HEK293 (cell line): ENCODE measurements around the gene CEACAM6.

ENCODE experiments used
- CTCF ChIA-PET: fragments of 350-600 bp; formaldehyde crosslinking; extraction: SDS; loops from one replicate; lab custom pipeline; 2021; ENCODE audit warnings: antibody characterized with exemption; lab: Yijun Ruan, JAX
- POLR2A ChIA-PET: fragments of 300-600 bp; formaldehyde crosslinking; extraction: SDS; loops from one replicate; lab custom pipeline; 2020; ENCODE audit warnings: antibody characterized with exemption, inconsistent platforms; lab: Yijun Ruan, JAX
- H3K27ac ChIP-seq: fragments of 200-500 bp; sonication (Bioruptor generic); 2 replicates; pipeline ENCODE4 v1.5.1; 2014; ENCODE audit warnings: low read depth, low read length, control low read depth, inconsistent platforms; ENCODE audit errors: extremely low read depth
- H3K36me3 ChIP-seq, 2 experiments: fragments of 200-500 bp in 1 of 2; sonication (Bioruptor generic) in 1 of 2; 1 replicate in 1 of 2; 2 replicates in 1 of 2; pipeline ENCODE4 v1.5.1; 2014 to 2017; ENCODE audit warnings: inconsistent platforms in 2 of 2, low read length in 2 of 2; ENCODE audit not compliant: control insufficient read depth in 2 of 2, insufficient read depth in 1 of 2
- H3K4me1 ChIP-seq: fragments of 200-500 bp; sonication (Bioruptor generic); 2 replicates; pipeline ENCODE4 v1.5.1; 2014; ENCODE audit warnings: mild to moderate bottlenecking, low read length, inconsistent platforms; ENCODE audit not compliant: control insufficient read depth, insufficient read depth
- H3K4me3 ChIP-seq: 2 replicates; pipeline ENCODE4 v1.5.1; 2011; ENCODE audit warnings: low read depth, mild to moderate bottlenecking, control low read depth, low read length, moderate library complexity
- H3K9me3 ChIP-seq: fragments of 200-500 bp; sonication (Bioruptor generic); 2 replicates; pipeline ENCODE4 v1.5.1; 2014; ENCODE audit warnings: low read depth, low read length, inconsistent platforms; ENCODE audit not compliant: control insufficient read depth, insufficient read depth
- BCL11B ChIP-seq: fragments of 450-650 bp; formaldehyde crosslinking; IDR thresholded peaks from 2 replicates; pipeline ENCODE4 v1.5.1; 2016; ENCODE audit warnings: low read depth, missing biosample characterization, missing genetic modification characterization
- GLI4 ChIP-seq: fragments of 450-650 bp; formaldehyde crosslinking; IDR thresholded peaks from 2 replicates; pipeline ENCODE4 v1.5.1; 2016; ENCODE audit warnings: missing biosample characterization, missing genetic modification characterization
- GLIS2 ChIP-seq: fragments of 450-650 bp; formaldehyde crosslinking; IDR thresholded peaks from 2 replicates; pipeline ENCODE4 v1.5.1; 2016; ENCODE audit warnings: missing biosample characterization, missing genetic modification characterization
- MYNN ChIP-seq: fragments of 450-650 bp; formaldehyde crosslinking; IDR thresholded peaks from 2 replicates; pipeline ENCODE4 v1.5.1; 2016; ENCODE audit warnings: missing biosample characterization, missing genetic modification characterization, borderline replicate concordance
- REST ChIP-seq: fragments of 450-650 bp; formaldehyde crosslinking; IDR thresholded peaks from 2 replicates; pipeline ENCODE4 v1.5.1; 2016; ENCODE audit warnings: missing biosample characterization, missing genetic modification characterization
- YY1 ChIP-seq: fragments of 450-650 bp; formaldehyde crosslinking; IDR thresholded peaks from 2 replicates; pipeline ENCODE4 v1.5.1; 2018; ENCODE audit warnings: missing biosample characterization, missing genetic modification characterization
- ZBTB26 ChIP-seq: fragments of 450-650 bp; formaldehyde crosslinking; optimal IDR thresholded peaks from 2 replicates; pipeline ENCODE3; 2016; ENCODE audit warnings: missing biosample characterization, mild to moderate bottlenecking, missing genetic modification characterization
- ZBTB7A ChIP-seq: fragments of 450-650 bp; formaldehyde crosslinking; IDR thresholded peaks from 2 replicates; pipeline ENCODE4 v1.5.1; 2016; ENCODE audit warnings: low read depth, missing biosample characterization, missing genetic modification characterization
- ZFP37 ChIP-seq: fragments of 450-650 bp; formaldehyde crosslinking; IDR thresholded peaks from 2 replicates; pipeline ENCODE4 v1.5.1; 2016; ENCODE audit warnings: missing biosample characterization, missing genetic modification characterization
- ZFP41 ChIP-seq: fragments of 450-650 bp; formaldehyde crosslinking; IDR thresholded peaks from 2 replicates; pipeline ENCODE4 v1.5.1; 2016; ENCODE audit warnings: missing biosample characterization, missing genetic modification characterization, borderline replicate concordance
- ZNF10 ChIP-seq: fragments of 450-650 bp; formaldehyde crosslinking; IDR thresholded peaks from 2 replicates; pipeline ENCODE4 v1.5.1; 2017; ENCODE audit warnings: missing biosample characterization, missing genetic modification characterization
- ZNF184 ChIP-seq: fragments of 450-650 bp; IDR thresholded peaks from 2 replicates; pipeline ENCODE4 v1.5.1; 2018; ENCODE audit warnings: missing biosample characterization, mild to moderate bottlenecking, missing genetic modification characterization
- ZNF266 ChIP-seq: fragments of 450-650 bp; formaldehyde crosslinking; IDR thresholded peaks from 2 replicates; pipeline ENCODE4 v1.5.1; 2016; ENCODE audit warnings: missing biosample characterization, missing genetic modification characterization, low read depth
- ZNF302 ChIP-seq: fragments of 450-650 bp; formaldehyde crosslinking; IDR thresholded peaks from 2 replicates; pipeline ENCODE4 v1.5.1; 2016; ENCODE audit warnings: missing biosample characterization, missing genetic modification characterization, low read depth
- ZNF341 ChIP-seq: fragments of 450-650 bp; formaldehyde crosslinking; IDR thresholded peaks from 2 replicates; pipeline ENCODE4; 2016; ENCODE audit warnings: low read depth, missing biosample characterization, missing genetic modification characterization
- ZNF354C ChIP-seq: fragments of 450-650 bp; formaldehyde crosslinking; IDR thresholded peaks from 2 replicates; pipeline ENCODE4 v1.5.1; 2016; ENCODE audit warnings: missing biosample characterization, missing genetic modification characterization, low read depth, borderline replicate concordance
- ZNF391 ChIP-seq: fragments of 450-650 bp; formaldehyde crosslinking; IDR thresholded peaks from 2 replicates; pipeline ENCODE4 v1.5.1; 2016; ENCODE audit warnings: low read depth, missing biosample characterization, missing genetic modification characterization, borderline replicate concordance
- ZNF449 ChIP-seq: fragments of 450-650 bp; formaldehyde crosslinking; IDR thresholded peaks from 2 replicates; pipeline ENCODE4 v1.5.1; 2017; ENCODE audit warnings: missing biosample characterization, mild to moderate bottlenecking, missing genetic modification characterization, moderate library complexity
- ZNF488 ChIP-seq: fragments of 450-650 bp; formaldehyde crosslinking; IDR thresholded peaks from 2 replicates; pipeline ENCODE4 v1.5.1; 2016; ENCODE audit warnings: missing biosample characterization, missing genetic modification characterization
- ZNF510 ChIP-seq: fragments of 450-650 bp; formaldehyde crosslinking; IDR thresholded peaks from 2 replicates; pipeline ENCODE4 v1.5.1; 2018; ENCODE audit warnings: mild to moderate bottlenecking, missing genetic modification characterization, missing biosample characterization; ENCODE audit not compliant: insufficient replicate concordance
- ZNF701 ChIP-seq: fragments of 450-650 bp; formaldehyde crosslinking; IDR thresholded peaks from 2 replicates; pipeline ENCODE4 v1.5.1; 2016; ENCODE audit warnings: missing biosample characterization, missing genetic modification characterization
- ZNF792 ChIP-seq: fragments of 450-650 bp; formaldehyde crosslinking; IDR thresholded peaks from 2 replicates; pipeline ENCODE4 v1.5.1; 2016; ENCODE audit warnings: missing biosample characterization, missing genetic modification characterization
- ZNF843 ChIP-seq: fragments of 450-650 bp; formaldehyde crosslinking; IDR thresholded peaks from 2 replicates; pipeline ENCODE4 v1.5.1; 2016; ENCODE audit warnings: missing biosample characterization, missing genetic modification characterization
- ZSCAN16 ChIP-seq: fragments of 450-650 bp; formaldehyde crosslinking; IDR thresholded peaks from 2 replicates; pipeline ENCODE4 v1.5.1; 2016; ENCODE audit warnings: missing biosample characterization, missing genetic modification characterization
- TF ChIP-seq, protein P1 (sequence below): fragments of 450-650 bp; IDR thresholded peaks from 2 replicates; pipeline ENCODE4 v1.5.1; 2018; ENCODE audit warnings: missing biosample characterization, missing genetic modification characterization

Gene CEACAM6

GRCh38 chr19:41744850-41745249, 10.5 kb upstream of the CEACAM6 start:
- ChIA-PET CTCF (interaction anchor here (0.6 to 7.1 kb wide), 11 partner anchors 8 to 174 kb away, joined by 3 to 121 read pairs (median 8); partner anchors contain the start of gene CEACAM5), POLR2A (interaction anchor here (0.6 kb wide), 1 partner anchor 327 kb away, joined by 4 read pairs; no protein-coding TSS in a partner anchor)
- TF ChIP-seq, protein P1, sequence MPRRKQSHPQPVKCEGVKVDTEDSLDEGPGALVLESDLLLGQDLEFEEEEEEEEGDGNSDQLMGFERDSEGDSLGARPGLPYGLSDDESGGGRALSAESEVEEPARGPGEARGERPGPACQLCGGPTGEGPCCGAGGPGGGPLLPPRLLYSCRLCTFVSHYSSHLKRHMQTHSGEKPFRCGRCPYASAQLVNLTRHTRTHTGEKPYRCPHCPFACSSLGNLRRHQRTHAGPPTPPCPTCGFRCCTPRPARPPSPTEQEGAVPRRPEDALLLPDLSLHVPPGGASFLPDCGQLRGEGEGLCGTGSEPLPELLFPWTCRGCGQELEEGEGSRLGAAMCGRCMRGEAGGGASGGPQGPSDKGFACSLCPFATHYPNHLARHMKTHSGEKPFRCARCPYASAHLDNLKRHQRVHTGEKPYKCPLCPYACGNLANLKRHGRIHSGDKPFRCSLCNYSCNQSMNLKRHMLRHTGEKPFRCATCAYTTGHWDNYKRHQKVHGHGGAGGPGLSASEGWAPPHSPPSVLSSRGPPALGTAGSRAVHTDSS (tag by site-specific recombination), result no peak
- no peak for TF ChIP-seq ZNF10
- TF ChIP-seq ZNF184 (tag by site-specific recombination), result no peak
- no peak for TF ChIP-seq GLI4 (tag by site-specific recombination)
- no peak for TF ChIP-seq ZNF341
- no peak for TF ChIP-seq ZNF510 (tag by site-specific recombination)
- no peak for TF ChIP-seq MYNN (tag by site-specific recombination)
- no peak for TF ChIP-seq ZNF354C (tag by site-specific recombination)
- no peak for TF ChIP-seq ZNF488 (tag by site-specific recombination)
- TF ChIP-seq ZBTB7A (tag by site-specific recombination), result no peak
- no peak for TF ChIP-seq REST (tag by site-specific recombination)
- no peak for TF ChIP-seq ZNF843 (tag by site-specific recombination)
- no peak for TF ChIP-seq GLIS2 (tag by site-specific recombination)
- peaks cover 2% of the 10 kb centered on the region; the same call in 1 of the 2 replicates for H3K4me1 ChIP-seq
- H3K36me3 ChIP-seq, result no peaks in the 10 kb centered on the region
- no peak overlapping the region for H3K4me3 ChIP-seq
- H3K9me3 ChIP-seq, result no peaks in the 10 kb centered on the region
- no peak overlapping the region for H3K27ac ChIP-seq

DNA sequence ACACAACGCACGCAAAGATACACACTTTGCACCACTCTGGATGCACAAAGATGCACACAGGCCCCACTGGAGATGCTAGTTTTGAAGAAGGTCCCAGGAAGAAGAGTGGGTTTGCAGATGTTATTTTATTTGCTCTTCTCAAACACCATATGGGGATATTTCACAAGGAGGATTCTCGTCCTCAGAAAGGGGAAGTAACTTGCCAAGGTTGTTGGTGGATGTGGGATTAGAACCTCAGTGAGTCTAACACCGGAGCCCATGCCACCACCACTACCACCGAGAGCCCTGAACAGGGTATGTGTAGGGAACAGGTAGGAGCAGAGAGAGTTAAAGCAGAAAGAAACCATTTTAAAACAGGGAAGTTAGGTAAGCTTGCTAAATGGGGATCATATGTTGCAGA, 9.6 kb upstream of the CEACAM6 start:
- no peak overlapping the region for H3K4me3 ChIP-seq
- H3K36me3 ChIP-seq, result no peaks in the 10 kb centered on the region
- POLR2A ChIA-PET, result no interaction called here
- peaks cover 5% of the 10 kb centered on the region; the same call in 1 of the 2 replicates for H3K4me1 ChIP-seq
- TF ChIP-seq ZNF701 (no peak), ZFP41 (tag by site-specific recombination) (no peak), ZFP37 (tag by site-specific recombination) (no peak), ZNF266 (no peak), ZNF302 (tag by site-specific recombination) (no peak), ZNF391 (tag by site-specific recombination) (no peak), YY1 (tag by site-specific recombination) (no peak), ZBTB26 (tag by site-specific recombination) (no peak), ZNF449 (tag by site-specific recombination) (no peak), ZSCAN16 (tag by site-specific recombination) (no peak), BCL11B (tag by site-specific recombination) (no peak), ZNF792 (tag by site-specific recombination) (no peak)
- no peak overlapping the region for H3K27ac ChIP-seq
- CTCF ChIA-PET, result interaction anchor here (0.6 to 7.1 kb wide), 24 partner anchors 8 to 175 kb away, joined by 3 to 121 read pairs (median 7); partner anchors contain the start of genes CEACAM5 and CEACAM6
- H3K9me3 ChIP-seq, result no peaks in the 10 kb centered on the region
